Measurements from ENCODE around the gene TTC9B.
A peak's percentile ranks its signal among the peaks of the same experiment; 100 is the strongest.

Gene TTC9B

DNA sequence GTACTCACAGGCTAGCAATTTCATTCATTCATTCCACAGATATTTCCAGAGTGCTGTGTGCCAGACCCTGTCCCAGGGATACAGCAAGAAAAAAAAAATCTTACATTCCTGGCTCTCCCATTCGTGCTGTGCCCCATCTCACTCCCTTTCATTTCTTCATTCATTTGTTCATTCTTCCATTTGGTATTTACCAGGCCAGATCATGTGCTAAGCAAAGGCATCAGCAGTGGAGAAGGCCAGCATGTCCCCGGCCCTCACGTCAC lies 24.7 kb downstream of the TTC9B start:
- H3K79me2 ChIP-seq (ENCODE audit: insufficient read depth, low read length): no peaks in the 10 kb centered on the region
- H3K4me3 ChIP-seq (ENCODE audit: low read depth, low read length, poor library complexity, severe bottlenecking): no peak overlapping the region
- no peak overlapping the region for H3K27ac ChIP-seq (ENCODE audit: low read depth, low read length, poor library complexity, severe bottlenecking)
- peaks cover 18% of the 10 kb centered on the region for H3K4me1 ChIP-seq (ENCODE audit: insufficient read depth, low read length, severe bottlenecking)
- TF ChIP-seq, protein P1, sequence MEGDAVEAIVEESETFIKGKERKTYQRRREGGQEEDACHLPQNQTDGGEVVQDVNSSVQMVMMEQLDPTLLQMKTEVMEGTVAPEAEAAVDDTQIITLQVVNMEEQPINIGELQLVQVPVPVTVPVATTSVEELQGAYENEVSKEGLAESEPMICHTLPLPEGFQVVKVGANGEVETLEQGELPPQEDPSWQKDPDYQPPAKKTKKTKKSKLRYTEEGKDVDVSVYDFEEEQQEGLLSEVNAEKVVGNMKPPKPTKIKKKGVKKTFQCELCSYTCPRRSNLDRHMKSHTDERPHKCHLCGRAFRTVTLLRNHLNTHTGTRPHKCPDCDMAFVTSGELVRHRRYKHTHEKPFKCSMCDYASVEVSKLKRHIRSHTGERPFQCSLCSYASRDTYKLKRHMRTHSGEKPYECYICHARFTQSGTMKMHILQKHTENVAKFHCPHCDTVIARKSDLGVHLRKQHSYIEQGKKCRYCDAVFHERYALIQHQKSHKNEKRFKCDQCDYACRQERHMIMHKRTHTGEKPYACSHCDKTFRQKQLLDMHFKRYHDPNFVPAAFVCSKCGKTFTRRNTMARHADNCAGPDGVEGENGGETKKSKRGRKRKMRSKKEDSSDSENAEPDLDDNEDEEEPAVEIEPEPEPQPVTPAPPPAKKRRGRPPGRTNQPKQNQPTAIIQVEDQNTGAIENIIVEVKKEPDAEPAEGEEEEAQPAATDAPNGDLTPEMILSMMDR (IDR thresholded peaks at IDR 0.05; ENCODE audit: low read length): no peak
- TF ChIP-seq EZH2 (IDR thresholded peaks at IDR 0.05; ENCODE audit: borderline replicate concordance, low read length): no peak
- no peak overlapping the region for H3K9ac ChIP-seq (ENCODE audit: low read length)
- no peaks in the 10 kb centered on the region for H3K9me2 ChIP-seq (ENCODE audit: low read depth, low read length)
- H3K9me3 ChIP-seq (ENCODE audit: low read length): no peaks in the 10 kb centered on the region
- H3K36me3 ChIP-seq (ENCODE audit: insufficient read depth, low read length): no peaks in the 10 kb centered on the region
- no peak overlapping the region for H3K4me2 ChIP-seq (ENCODE audit: low read length)
- no peak overlapping the region for H2AFZ ChIP-seq (ENCODE audit: low read length)
- H3K27me3 ChIP-seq (ENCODE audit: insufficient read depth, low read length): no peaks in the 10 kb centered on the region
- H3F3A ChIP-seq (ENCODE audit: insufficient read depth, low read length): no peaks in the 10 kb centered on the region
- H4K20me1 ChIP-seq (ENCODE audit: insufficient read depth, low read length): no peaks in the 10 kb centered on the region

DNA sequence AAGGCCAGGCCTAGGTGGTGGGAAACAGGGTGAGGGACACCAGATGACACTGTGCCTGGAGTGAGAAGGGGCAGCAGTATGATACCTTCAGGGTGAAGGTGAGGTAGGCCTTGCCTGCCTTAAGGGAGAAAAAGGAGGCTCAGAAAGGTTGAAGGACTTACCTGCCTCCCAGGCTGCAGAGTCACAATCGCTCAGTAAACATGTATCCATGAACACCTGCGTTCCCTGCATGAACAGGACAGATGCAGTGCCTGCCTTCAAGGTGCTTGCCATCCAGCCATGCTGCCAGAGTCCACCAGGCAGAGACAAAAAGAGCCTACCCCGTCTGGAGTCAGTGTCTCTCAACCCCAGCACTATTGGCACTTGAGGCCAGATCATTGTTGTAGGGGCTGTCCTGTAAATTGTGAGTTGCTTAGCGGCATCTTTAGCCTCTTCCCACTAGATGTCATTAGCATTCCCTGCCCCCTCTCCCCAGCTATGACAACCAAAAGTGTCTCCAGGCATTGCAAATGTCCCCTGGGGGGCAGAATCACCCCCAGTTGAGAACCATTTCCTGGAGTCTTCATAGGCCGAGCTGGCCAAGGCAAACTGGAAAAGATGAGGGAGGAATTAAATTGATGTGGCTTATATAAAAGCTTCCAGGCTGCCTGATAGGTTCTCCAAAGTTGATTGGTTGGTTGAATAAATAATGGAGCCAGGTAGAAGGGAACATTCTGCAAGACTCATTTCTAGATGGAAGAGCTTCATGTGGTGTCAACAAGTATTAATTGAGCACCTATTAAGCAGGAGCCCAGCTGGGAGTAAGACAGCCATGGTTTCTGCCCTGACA lies 25.2 kb downstream of the TTC9B start:
- H3K27ac ChIP-seq (ENCODE audit: low read depth, low read length, poor library complexity, severe bottlenecking): no peak overlapping the region
- H3K4me1 ChIP-seq (ENCODE audit: insufficient read depth, low read length, severe bottlenecking): peaks cover 18% of the 10 kb centered on the region
- peak overlapping the region; percentile 62; the same call in 1 of the 2 replicates for H3K4me2 ChIP-seq (ENCODE audit: low read length)
- no peaks in the 10 kb centered on the region for H3K9me2 ChIP-seq (ENCODE audit: low read depth, low read length)
- H3K79me2 ChIP-seq (ENCODE audit: insufficient read depth, low read length): no peaks in the 10 kb centered on the region
- no peak overlapping the region for H2AFZ ChIP-seq (ENCODE audit: low read length)
- H3F3A ChIP-seq (ENCODE audit: insufficient read depth, low read length): no peaks in the 10 kb centered on the region
- H4K20me1 ChIP-seq (ENCODE audit: insufficient read depth, low read length): no peaks in the 10 kb centered on the region
- no peaks in the 10 kb centered on the region for H3K27me3 ChIP-seq (ENCODE audit: insufficient read depth, low read length)
- peak overlapping the region; percentile 71 for H3K4me3 ChIP-seq (ENCODE audit: low read depth, low read length, poor library complexity, severe bottlenecking)
- H3K9ac ChIP-seq (ENCODE audit: low read length): no peak overlapping the region; the same call in 1 of the 2 replicates
- no peak for TF ChIP-seq EZH2 (IDR thresholded peaks at IDR 0.05; ENCODE audit: borderline replicate concordance, low read length)
- TF ChIP-seq, protein P1 (IDR thresholded peaks at IDR 0.05; ENCODE audit: low read length): no peak
- H3K36me3 ChIP-seq (ENCODE audit: insufficient read depth, low read length): no peaks in the 10 kb centered on the region
- H3K9me3 ChIP-seq (ENCODE audit: low read length): no peaks in the 10 kb centered on the region

- Histone ChIP-seq H2AFZ (ENCODE audit: low read length) (no peak overlapping the region), H3K27ac (ENCODE audit: low read depth, low read length, poor library complexity, severe bottlenecking) (no peak overlapping the region), H3K9ac (ENCODE audit: low read length) (peak overlapping the region; percentile 52), H3K4me3 (ENCODE audit: low read depth, low read length, poor library complexity, severe bottlenecking) (peak overlapping the region; percentile 71), H3K27me3 (ENCODE audit: insufficient read depth, low read length) (no peaks in the 10 kb centered on the region), H3K4me2 (ENCODE audit: low read length) (peak overlapping the region; percentile 62), H3K4me1 (ENCODE audit: insufficient read depth, low read length, severe bottlenecking) (peaks cover 18% of the 10 kb centered on the region), H3F3A (ENCODE audit: insufficient read depth, low read length) (no peaks in the 10 kb centered on the region), H3K9me3 (ENCODE audit: low read length) (no peaks in the 10 kb centered on the region), H4K20me1 (ENCODE audit: insufficient read depth, low read length) (no peaks in the 10 kb centered on the region), H3K79me2 (ENCODE audit: insufficient read depth, low read length) (no peaks in the 10 kb centered on the region), H3K36me3 (ENCODE audit: insufficient read depth, low read length) (no peaks in the 10 kb centered on the region), H3K9me2 (ENCODE audit: low read depth, low read length) (no peaks in the 10 kb centered on the region)
- no peak for TF ChIP-seq EZH2 (IDR thresholded peaks at IDR 0.05; ENCODE audit: borderline replicate concordance, low read length)
- TF ChIP-seq, protein P1 (IDR thresholded peaks at IDR 0.05; ENCODE audit: low read length): peak; percentile 32; the same call in 1 of the 2 replicates
Measured at GRCh38 chr19:40191836-40192646, 26.1 kb downstream of the TTC9B start.

All from OCI-LY1 (cell line).